Activated T-cell treated with anti-CD3 and anti-CD28 coated beads, Interleukin-2, amount 50 U/mL, for 72 hours (primary cell): Measurements from ENCODE around the gene RBBP8NL. TPM values are rescaled to one million over a fixed set of nuclear protein-coding genes. Genes with fewer than 3 reads are reported as not detected.
"Not testable (repeated sequence)": the region's sequence is repeated elsewhere in the genome, so short reads cannot be mapped to it uniquely, and the experiment has no call there.

ENCODE experiments used
- ATAC-seq, 2 donors: fragments of 150-1000 bp; cut with Tn5 transposase; replicated peaks in 1 of 2; 2 replicates each; pipeline ENCODE4 v1.10.0; 2021; ENCODE audit warnings: moderate library complexity in 2 of 2, mild to moderate bottlenecking in 1 of 2
- DNase-seq, 2 donors: peaks; one replicate each; pipeline ENCODE4 v3.0.0; 2021 to 2022; ENCODE audit warnings: mixed read lengths in 1 of 2
- H3K27ac Mint-ChIP-seq: one replicate; pipeline ENCODE4 v1.8.0; 2022; ENCODE audit warnings: mild to moderate bottlenecking, moderate library complexity, mixed read lengths
- H3K27me3 Mint-ChIP-seq: one replicate; pipeline ENCODE4 v1.8.0; 2022; ENCODE audit warnings: low read depth, mixed read lengths
- H3K36me3 Mint-ChIP-seq, 2 donors: one replicate each; pipeline ENCODE4 v1.8.0; 2022; ENCODE audit warnings: mixed read lengths in 2 of 2, mild to moderate bottlenecking in 1 of 2; ENCODE audit not compliant: insufficient read depth in 2 of 2
- H3K4me1 Mint-ChIP-seq: one replicate; pipeline ENCODE4 v1.8.0; 2022; ENCODE audit warnings: low read depth, mixed read lengths
- H3K4me3 Mint-ChIP-seq, 2 donors: one replicate each; pipeline ENCODE4 v1.8.0; 2022; ENCODE audit warnings: mild to moderate bottlenecking in 2 of 2, mixed read lengths in 2 of 2, moderate library complexity in 2 of 2
- H3K9me3 Mint-ChIP-seq, 2 donors: one replicate each; pipeline ENCODE4 v1.8.0; 2022; ENCODE audit warnings: mixed read lengths in 2 of 2
- total RNA-seq, 2 donors: library from RNA; stranded (reverse); gene quantifications; one replicate each; pipeline ENCODE4 v1.2.3, GENCODE V29; 2022

RBBP8NL gene
- total RNA-seq, 2 donors from 2014 or later: not detected

DNA sequence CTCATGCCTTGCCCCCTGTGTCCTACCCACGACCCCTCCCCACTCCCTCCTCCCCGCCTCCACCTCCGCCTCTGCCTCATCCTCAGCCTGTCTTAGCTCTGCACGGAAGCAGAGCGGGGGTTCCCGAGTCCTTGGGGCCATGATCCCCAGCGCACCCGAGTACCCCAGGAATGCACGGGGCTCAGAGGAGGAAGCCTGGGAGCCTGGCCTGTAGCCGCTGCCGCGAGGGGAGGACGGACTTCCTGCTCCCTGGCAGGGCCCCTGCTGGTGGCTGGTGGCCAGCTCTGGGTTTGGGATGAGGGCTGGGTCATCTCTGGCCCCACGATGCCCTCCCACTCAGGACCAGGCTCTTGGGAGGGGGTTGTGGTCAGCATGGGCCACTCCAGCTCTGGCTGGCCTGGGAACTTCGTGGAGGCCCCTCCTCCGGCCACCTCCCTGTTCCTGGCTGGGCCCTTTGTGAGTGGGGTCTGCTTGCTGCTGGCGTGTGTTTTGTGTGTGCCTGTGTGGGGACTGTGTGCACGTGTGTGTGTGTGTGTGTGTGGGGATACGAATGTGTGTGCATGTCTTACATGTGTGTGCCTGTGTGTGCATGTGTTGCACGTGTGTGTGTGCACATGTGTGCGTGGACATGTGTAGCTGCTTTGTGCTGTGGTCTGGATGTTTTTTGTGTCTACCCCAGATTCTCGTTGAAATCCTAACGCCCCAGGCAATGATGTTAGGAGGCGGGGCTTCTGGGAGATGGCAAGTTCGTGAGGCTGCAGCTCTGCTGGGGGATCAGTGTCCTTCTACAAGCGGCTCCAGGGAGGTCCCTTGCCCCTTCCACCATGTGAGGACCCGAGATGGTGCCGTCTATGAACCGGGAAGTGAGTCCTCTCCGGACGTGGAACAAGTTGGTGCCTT is 1.3 kb upstream of the RBBP8NL start:
- H3K4me3 Mint-ChIP-seq: no peak overlapping the region
- no peaks in the 10 kb centered on the region for H3K4me1 Mint-ChIP-seq
- no peaks in the 10 kb centered on the region for H3K36me3 Mint-ChIP-seq
- peaks cover 6% of the 10 kb centered on the region for H3K27me3 Mint-ChIP-seq
- H3K27ac Mint-ChIP-seq: no peak overlapping the region
- no peak for DNase-seq
- no peaks in the 10 kb centered on the region for H3K9me3 Mint-ChIP-seq
- no peak for ATAC-seq

DNA sequence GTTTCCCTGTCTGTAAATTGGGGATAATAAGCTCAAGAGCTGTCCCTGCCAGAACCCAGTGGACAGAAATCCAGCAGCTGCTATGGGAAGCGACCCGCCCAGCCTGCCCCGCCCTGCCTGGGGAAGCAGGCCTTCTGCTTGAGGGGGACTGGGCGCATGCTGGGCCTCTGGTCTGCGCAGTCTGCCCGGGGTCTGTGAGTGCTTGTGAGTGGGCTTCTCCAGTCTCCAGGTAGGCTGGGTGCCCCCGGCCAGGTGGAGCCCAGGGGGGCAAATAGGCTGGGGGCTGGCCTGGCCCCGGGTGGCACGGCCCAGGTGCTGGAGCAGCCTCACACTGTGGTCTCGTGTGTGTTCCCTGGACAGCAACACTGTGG is 648 bp upstream of the RBBP8NL start:
- H3K27me3 Mint-ChIP-seq: peaks cover 4% of the 10 kb centered on the region
- H3K9me3 Mint-ChIP-seq: no peaks in the 10 kb centered on the region
- no peaks in the 10 kb centered on the region for H3K36me3 Mint-ChIP-seq
- H3K4me1 Mint-ChIP-seq: no peaks in the 10 kb centered on the region
- no peak overlapping the region for H3K27ac Mint-ChIP-seq
- DNase-seq (no peak), ATAC-seq (no peak)
- no peak overlapping the region for H3K4me3 Mint-ChIP-seq

DNA sequence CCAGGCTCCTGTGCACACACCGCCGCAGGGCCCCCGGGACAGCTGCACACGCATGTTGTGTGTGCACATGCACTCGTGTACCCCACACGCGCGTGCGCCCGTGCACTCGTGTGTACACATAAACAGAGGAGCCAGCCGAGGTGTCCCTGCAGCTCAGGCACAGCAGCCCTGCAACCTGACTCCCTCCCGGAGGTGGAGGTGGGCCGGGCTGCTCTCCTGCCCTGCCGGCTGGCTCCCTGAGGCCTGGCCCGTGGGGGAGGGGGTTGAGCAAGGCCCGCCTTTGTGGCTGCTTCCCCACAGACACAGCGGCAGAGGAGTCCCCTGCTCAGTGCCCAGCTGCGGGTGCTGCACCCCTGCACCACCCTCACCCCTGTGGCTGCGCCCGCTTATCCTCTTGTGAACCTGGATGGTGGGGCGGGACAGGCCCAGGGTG is 624 bp downstream of the RBBP8NL start:
- DNase-seq (no peak), ATAC-seq (no peak)
- Mint-ChIP-seq H3K9me3 (no peaks in the 10 kb centered on the region), H3K36me3 (no peaks in the 10 kb centered on the region), H3K27me3 (peaks cover 4% of the 10 kb centered on the region), H3K4me3 (no peak overlapping the region), H3K27ac (no peak overlapping the region), H3K4me1 (no peaks in the 10 kb centered on the region)

DNA sequence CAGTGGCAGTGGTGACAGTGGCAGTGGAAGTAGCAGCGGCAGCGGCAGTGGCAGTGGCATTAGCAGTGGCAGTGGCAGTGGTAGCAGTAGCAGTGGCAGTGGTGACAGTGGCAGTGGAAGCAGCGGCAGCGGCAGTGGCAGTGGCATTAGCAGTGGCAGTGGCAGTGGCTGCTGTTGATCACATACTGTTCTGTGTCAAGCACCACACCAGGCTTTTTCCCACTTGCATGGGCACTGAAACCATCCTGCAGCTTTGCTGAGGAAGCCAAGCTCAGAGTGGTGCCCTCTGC is 1.3 kb downstream of the RBBP8NL start:
- not testable (repeated sequence) for H3K9me3 Mint-ChIP-seq, H3K4me3 Mint-ChIP-seq, DNase-seq, H3K27ac Mint-ChIP-seq, H3K27me3 Mint-ChIP-seq, H3K36me3 Mint-ChIP-seq, ATAC-seq, H3K4me1 Mint-ChIP-seq

DNA sequence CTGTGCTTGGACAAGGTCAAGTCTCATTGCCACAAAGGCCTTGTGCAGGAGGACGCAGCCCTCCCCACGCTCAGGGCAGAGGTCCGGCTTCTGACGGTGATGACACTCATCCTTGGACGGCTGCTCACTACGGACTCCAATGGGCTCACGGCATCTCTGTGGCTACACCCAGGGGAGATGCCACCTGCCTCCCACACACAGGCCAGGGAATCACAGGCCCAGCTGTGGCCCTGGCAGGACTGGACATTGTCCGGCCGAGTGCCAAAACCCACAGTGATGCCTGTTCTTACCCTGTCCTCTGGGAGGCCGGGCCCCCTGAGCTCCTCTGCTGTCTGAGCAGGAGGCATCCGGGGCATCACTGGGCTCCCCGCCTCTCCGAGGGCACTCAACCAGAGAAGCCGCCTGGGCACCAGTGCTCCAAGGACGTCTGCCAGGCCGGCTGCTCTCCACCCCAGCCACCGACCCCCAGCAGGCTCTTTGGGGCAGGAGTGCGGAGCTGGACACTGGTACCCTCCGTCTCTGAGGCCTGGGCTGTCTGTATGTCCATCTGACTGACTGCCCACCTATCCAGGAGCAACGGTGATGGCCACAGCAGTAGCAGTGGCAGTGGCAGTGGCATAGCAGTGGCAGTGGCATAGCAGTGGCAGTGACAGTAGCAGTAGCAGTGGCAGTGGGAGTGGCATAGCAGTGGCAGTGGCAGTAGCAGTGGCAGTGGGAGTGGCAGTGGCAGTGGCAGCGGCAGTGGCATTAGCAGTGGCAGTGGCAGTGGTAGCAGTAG is 1.9 kb downstream of the RBBP8NL start:
- ATAC-seq (no peak), DNase-seq (no peak)
- H3K4me3 Mint-ChIP-seq: no peak overlapping the region
- no peaks in the 10 kb centered on the region for H3K27me3 Mint-ChIP-seq
- H3K4me1 Mint-ChIP-seq: no peaks in the 10 kb centered on the region
- H3K9me3 Mint-ChIP-seq: peaks cover 0 to 4% of the 10 kb centered on the region in 2 donors
- no peaks in the 10 kb centered on the region for H3K36me3 Mint-ChIP-seq
- no peak overlapping the region for H3K27ac Mint-ChIP-seq

DNA sequence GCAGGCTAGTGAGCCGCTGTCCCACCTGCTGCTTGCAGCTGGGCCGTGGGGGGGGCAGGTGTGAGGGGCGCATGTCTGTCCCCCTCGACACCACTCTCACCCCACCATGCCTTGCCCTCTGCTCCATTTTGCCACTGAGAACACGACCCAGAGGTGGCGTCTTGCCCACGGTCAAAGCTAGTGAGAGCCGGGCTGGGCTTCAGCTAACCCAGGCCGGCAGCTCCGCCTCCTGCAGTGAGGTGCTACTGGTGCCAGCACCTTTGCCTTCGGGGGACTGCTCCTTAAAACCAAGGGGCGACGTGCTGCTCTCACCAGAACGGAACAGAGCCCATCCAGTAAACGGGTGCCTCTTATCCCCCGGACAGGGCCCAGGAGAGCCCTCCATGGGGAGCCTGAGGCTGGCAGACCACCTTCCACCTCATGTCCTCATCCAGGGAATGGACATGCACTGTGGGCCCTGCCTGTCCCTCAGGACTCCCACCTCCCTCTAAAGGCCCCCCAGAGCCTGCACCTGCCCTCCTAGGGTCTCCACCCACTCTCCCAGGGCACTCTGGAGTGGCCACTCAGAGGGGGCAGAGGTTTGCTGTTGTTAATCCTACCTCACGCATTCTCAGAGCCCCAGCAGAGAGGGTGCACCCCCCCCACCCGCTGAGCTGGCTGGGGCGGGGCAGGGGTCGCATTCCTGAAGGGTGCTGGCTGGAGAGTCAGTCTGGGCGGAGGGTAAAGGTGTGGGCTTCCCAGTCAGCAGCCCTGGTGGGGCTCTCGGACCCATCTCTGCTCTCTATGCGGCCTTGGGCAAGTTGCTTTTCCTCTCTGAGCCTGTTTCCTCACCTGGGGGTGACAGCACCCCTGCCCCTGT is 2.9 kb downstream of the RBBP8NL start:
- Mint-ChIP-seq H3K4me3 (no peak overlapping the region), H3K36me3 (no peaks in the 10 kb centered on the region), H3K27ac (no peak overlapping the region), H3K4me1 (no peaks in the 10 kb centered on the region), H3K9me3 (peaks cover 0 to 4% of the 10 kb centered on the region in 2 donors), H3K27me3 (no peaks in the 10 kb centered on the region)
- ATAC-seq: no peak
- DNase-seq: no peak

DNA sequence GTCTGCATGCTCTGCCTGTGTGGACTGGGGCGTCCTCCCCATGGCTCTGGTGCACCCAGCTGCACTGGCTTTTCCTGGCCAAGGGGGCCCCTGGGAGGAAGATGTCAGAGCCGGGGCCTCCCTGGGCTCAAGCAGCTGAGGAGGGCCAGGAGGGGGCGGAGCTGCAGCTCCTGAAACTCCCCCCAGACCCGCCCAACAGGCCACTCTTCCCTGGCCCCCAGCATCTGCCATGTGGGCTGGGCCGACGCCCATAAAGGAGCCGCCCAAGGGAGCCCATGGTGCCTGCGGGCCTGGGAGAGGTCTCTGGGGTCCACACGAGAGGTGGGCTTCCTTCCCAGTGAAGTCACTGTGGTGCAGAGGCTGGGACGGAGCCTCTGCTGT is 4.0 kb downstream of the RBBP8NL start:
- Mint-ChIP-seq H3K9me3 (peaks cover 0 to 4% of the 10 kb centered on the region in 2 donors), H3K27ac (no peak overlapping the region), H3K27me3 (no peaks in the 10 kb centered on the region), H3K4me3 (no peak overlapping the region), H3K4me1 (no peaks in the 10 kb centered on the region), H3K36me3 (no peaks in the 10 kb centered on the region)
- ATAC-seq (no peak), DNase-seq (no peak)

DNA sequence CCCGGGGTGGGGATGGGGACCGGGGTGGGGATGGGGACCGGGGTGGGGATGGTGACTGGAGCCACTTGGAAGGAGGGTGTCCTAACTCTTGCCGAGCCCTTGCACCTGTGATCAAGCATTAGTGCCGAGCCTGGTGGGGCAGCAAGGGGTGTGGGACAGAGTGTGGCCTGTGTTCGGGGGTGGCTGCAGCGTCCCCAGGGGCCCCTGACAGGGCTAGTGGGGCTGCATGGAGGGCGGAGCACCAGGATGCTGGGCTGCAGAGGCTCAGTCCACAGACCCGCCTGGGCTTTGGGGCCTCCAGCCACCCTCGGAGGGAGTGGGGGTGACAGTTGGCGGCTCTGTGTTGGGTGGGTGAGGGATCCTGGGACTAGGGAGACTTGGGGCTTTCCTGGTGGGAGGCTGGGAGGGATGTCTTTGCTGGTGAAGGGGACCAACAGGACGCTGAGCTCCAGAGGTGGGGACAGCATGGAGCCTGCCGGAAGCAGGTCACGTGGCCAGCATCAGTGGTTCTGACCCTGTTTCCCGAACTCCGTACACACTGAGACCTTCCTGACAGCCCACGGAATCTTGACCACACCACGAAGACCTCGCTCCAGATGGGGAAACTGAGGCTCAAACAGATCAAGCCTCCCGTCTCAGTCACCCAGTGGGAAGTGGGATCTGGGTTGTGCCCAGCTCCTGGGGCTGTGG is 4.6 kb downstream of the RBBP8NL start:
- Mint-ChIP-seq H3K9me3 (peaks cover 0 to 4% of the 10 kb centered on the region in 2 donors), H3K36me3 (no peaks in the 10 kb centered on the region), H3K27me3 (no peaks in the 10 kb centered on the region), H3K27ac (no peak overlapping the region), H3K4me1 (no peaks in the 10 kb centered on the region), H3K4me3 (no peak overlapping the region)
- ATAC-seq (no peak), DNase-seq (no peak)

DNA sequence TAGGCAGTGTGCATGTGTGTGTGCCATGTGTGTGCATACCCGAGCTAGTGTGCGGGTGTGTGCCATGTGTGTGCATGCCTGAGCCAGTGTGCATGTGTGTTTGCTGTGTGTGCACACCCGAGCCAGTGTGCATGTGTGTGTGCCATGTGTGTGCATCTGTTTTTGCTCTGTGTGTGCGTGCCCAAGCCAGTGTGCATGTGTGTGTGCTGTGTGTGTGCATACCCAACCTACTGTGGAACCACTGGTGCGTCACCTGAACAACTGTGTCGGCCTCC is 5.7 kb downstream of the RBBP8NL start:
- H3K9me3 Mint-ChIP-seq: peaks cover 0 to 4% of the 10 kb centered on the region in 2 donors

DNA sequence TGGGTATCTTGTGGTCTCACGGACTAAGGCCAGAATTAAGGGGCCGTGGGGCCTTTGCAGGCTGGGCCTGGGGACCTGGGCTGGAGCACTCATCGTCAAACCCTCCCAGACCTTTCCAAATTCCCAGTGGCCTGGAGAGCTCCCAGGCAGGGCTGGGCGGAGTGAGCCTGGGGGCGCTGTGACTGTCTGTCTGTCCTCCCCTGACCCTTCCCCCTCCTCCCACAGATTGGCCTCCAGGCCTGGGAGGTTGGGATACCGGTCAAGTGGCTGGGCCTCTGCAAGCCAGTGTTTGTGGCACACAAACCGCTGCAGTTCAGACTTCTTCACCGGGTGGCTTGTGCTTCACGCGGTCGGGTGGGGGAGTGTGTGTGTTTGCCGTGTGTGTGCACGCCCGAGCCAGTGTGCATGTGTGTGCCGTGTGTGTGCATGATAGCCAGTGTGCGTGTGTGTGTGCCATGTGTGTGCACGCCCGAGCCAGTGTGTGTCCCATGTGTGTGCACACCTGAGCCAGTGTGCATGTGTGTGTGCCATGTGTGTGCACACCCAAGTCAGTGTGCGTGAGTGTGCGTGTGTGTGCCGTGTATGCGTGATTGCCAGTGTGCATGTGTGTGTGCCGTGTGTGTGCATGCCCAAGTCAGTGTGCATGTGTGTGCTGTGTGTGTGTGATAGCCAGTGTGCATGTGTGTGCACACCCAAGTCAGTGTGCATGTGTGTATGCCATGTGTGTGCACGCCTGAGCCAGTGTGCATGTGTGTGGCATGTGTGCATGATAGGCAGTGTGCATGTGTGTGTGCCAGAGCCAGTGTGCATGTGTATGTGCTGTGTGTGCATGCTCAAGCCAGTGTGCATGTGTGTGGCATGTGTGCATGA is 6.3 kb downstream of the RBBP8NL start:
- Mint-ChIP-seq H3K27me3 (no peaks in the 10 kb centered on the region), H3K4me1 (no peaks in the 10 kb centered on the region), H3K4me3 (no peak overlapping the region), H3K36me3 (no peaks in the 10 kb centered on the region), H3K27ac (no peak overlapping the region), H3K9me3 (peaks cover 0 to 4% of the 10 kb centered on the region in 2 donors)
- no peak for ATAC-seq
- DNase-seq: no peak

More for the DNA sequence above, 5.7 kb downstream of the RBBP8NL start:
- ATAC-seq (no peak), DNase-seq (no peak)
- H3K36me3 Mint-ChIP-seq: no peaks in the 10 kb centered on the region
- no peaks in the 10 kb centered on the region for H3K27me3 Mint-ChIP-seq
- no peak overlapping the region for H3K4me3 Mint-ChIP-seq
- H3K27ac Mint-ChIP-seq: no peak overlapping the region
- no peaks in the 10 kb centered on the region for H3K4me1 Mint-ChIP-seq

DNA sequence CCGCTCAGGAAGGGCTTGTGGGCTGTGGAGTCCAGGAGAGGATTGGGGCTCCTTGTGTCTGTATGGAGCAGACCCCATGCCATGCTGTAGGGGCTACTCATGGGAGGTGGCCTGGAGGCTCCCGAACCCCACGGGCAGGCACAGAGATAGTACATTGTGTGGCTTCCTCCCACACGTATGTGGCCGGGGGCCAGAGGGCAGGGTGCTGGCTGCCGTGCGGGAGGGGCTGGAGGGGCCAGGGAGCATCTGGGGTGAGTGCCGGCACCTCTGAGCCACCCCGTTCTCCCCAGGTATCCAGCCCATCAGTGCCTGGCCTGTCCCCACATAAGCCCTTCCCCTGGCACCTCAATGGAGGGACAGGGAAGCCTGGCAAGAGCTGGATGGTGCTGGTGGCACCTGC is 7.6 kb downstream of the RBBP8NL start:
- ATAC-seq (no peak), DNase-seq (no peak)
- Mint-ChIP-seq H3K27ac (no peak overlapping the region), H3K4me3 (no peak overlapping the region), H3K4me1 (no peaks in the 10 kb centered on the region), H3K9me3 (peaks cover 0 to 4% of the 10 kb centered on the region in 2 donors), H3K27me3 (no peaks in the 10 kb centered on the region), H3K36me3 (no peaks in the 10 kb centered on the region)
